ENCODE data around the gene KIRREL2.

The KIRREL2 gene

GRCh38 chr19:35848486-35848885 is 8.2 kb upstream of the KIRREL2 start:
- peaks cover 5% of the 10 kb centered on the region for H3K9me3 Mint-ChIP-seq
- peaks cover 92% of the 10 kb centered on the region for H3K27me3 Mint-ChIP-seq (ENCODE audit: low read depth, poor library complexity)
- H3K36me3 Mint-ChIP-seq (ENCODE audit: low read depth), result no peaks in the 10 kb centered on the region
- H3K4me1 Mint-ChIP-seq, result peaks cover 40% of the 10 kb centered on the region
- no peak for DNase-seq
- H3K27ac Mint-ChIP-seq, result no peak overlapping the region
- TF ChIP-seq CTCF (IDR thresholded peaks at IDR 0.05), result no peak
- no peak overlapping the region for H3K4me3 Mint-ChIP-seq

- Mint-ChIP-seq H3K27me3 (ENCODE audit: low read depth, poor library complexity) (peaks cover 89% of the 10 kb centered on the region), H3K27ac (no peak overlapping the region), H3K9me3 (peaks cover 5% of the 10 kb centered on the region), H3K36me3 (ENCODE audit: low read depth) (no peaks in the 10 kb centered on the region), H3K4me3 (no peak overlapping the region), H3K4me1 (peaks cover 41% of the 10 kb centered on the region)
- no peak for TF ChIP-seq CTCF (IDR thresholded peaks at IDR 0.05)
- no peak for DNase-seq
These were observed 7.7 kb upstream of the KIRREL2 start for GRCh38 chr19:35848919-35849505.

GRCh38 chr19:35851213-35852028 is 5.3 kb upstream of the KIRREL2 start:
- TF ChIP-seq CTCF (IDR thresholded peaks at IDR 0.05), result peak; percentile 45
- Mint-ChIP-seq H3K27me3 (ENCODE audit: low read depth, poor library complexity) (peaks cover 89% of the 10 kb centered on the region), H3K27ac (no peak overlapping the region), H3K36me3 (ENCODE audit: low read depth) (no peaks in the 10 kb centered on the region), H3K4me1 (peaks cover 42% of the 10 kb centered on the region), H3K4me3 (no peak overlapping the region), H3K9me3 (no peaks in the 10 kb centered on the region)
- DNase-seq, result peak; percentile 57

- Mint-ChIP-seq H3K27me3 (ENCODE audit: low read depth, poor library complexity) (peaks cover 89% of the 10 kb centered on the region), H3K9me3 (no peaks in the 10 kb centered on the region), H3K27ac (no peak within 1 kb of the TSS), H3K36me3 (ENCODE audit: low read depth) (no peaks in the 10 kb centered on the region), H3K4me1 (peaks cover 43% of the 10 kb centered on the region), H3K4me3 (peak within 1 kb of the TSS; percentile 41)
- peak; percentile 45 for DNase-seq
- TF ChIP-seq CTCF (IDR thresholded peaks at IDR 0.05), result no peak
These were observed 4.5 kb upstream of the KIRREL2 start, which contains the start of gene NPHS1 for GRCh38 chr19:35852029-35852780. NPHS1 (minus strand) TSS chr19:35852504; CDS start chr19:35851837, 667 bp downstream.

GRCh38 chr19:35853038-35853756 is 3.5 kb upstream of the KIRREL2 start:
- no peak for TF ChIP-seq CTCF (IDR thresholded peaks at IDR 0.05)
- DNase-seq, result no peak
- H3K27me3 Mint-ChIP-seq (ENCODE audit: low read depth, poor library complexity), result peaks cover 89% of the 10 kb centered on the region
- H3K36me3 Mint-ChIP-seq (ENCODE audit: low read depth), result no peaks in the 10 kb centered on the region
- H3K4me3 Mint-ChIP-seq, result no peak overlapping the region
- no peaks in the 10 kb centered on the region for H3K9me3 Mint-ChIP-seq
- peaks cover 43% of the 10 kb centered on the region for H3K4me1 Mint-ChIP-seq
- H3K27ac Mint-ChIP-seq, result no peak overlapping the region
